H1 (cell line): ENCODE results near the gene PATJ. TPM values are rescaled to one million over a fixed set of nuclear protein-coding genes. Genes with fewer than 3 reads are reported as not detected.

Source experiments
- CTCF ChIA-PET: fragments of 300-600 bp; sonication (Branson Sonifier 250); formaldehyde crosslinking; loops from one replicate; lab custom pipeline; 2021; ENCODE audit not compliant: partially characterized antibody; lab: Charles Lee
- POLR2A ChIA-PET: fragments of 300-600 bp; sonication (Branson Sonifier 250); formaldehyde crosslinking; loops from one replicate; lab custom pipeline; 2021; ENCODE audit warnings: inconsistent platforms; ENCODE audit not compliant: partially characterized antibody; lab: Charles Lee
- DNase-seq, 2 experiments: peaks; one replicate each; pipeline versions ENCODE4 v3.0.0 to v3.0.0-alpha.2; 2010 to 2022; ENCODE audit warnings: low spot score in 2 of 2, low read depth in 1 of 2, mixed read lengths in 1 of 2
- FAIRE-seq: peaks from 2 replicates; lab custom pipeline; 2011; peaks lifted over from hg19 to GRCh38; lab: Jason Lieb, UNC
- H2AFZ ChIP-seq: 2 replicates; pipeline ENCODE4 v1.8.1; 2012; ENCODE audit warnings: low read length, inconsistent platforms
- H2AK5ac ChIP-seq: 2 replicates; pipeline ENCODE4 v1.6.1; 2013; ENCODE audit warnings: low read depth, low read length
- H2BK120ac ChIP-seq: replicated peaks from 2 replicates; pipeline ENCODE3; 2013; ENCODE audit warnings: low read depth, low read length, inconsistent platforms
- H2BK12ac ChIP-seq: 2 replicates; pipeline ENCODE4 v1.6.1; 2013; ENCODE audit warnings: low read depth, low read length
- H2BK15ac ChIP-seq: 2 replicates; pipeline ENCODE4 v1.6.1; 2013; ENCODE audit warnings: low read length
- H2BK20ac ChIP-seq: 2 replicates; pipeline ENCODE4 v1.6.1; 2013; ENCODE audit warnings: low read length
- H2BK5ac ChIP-seq: 2 replicates; pipeline ENCODE4 v1.6.1; 2013; ENCODE audit warnings: low read depth, low read length
- H3K14ac ChIP-seq: 2 replicates; pipeline ENCODE4 v1.6.1; 2013; ENCODE audit warnings: inconsistent platforms; ENCODE audit not compliant: insufficient read length
- H3K18ac ChIP-seq: 2 replicates; pipeline ENCODE4 v1.6.1; 2013; ENCODE audit warnings: low read length; ENCODE audit errors: extremely low read depth
- H3K23ac ChIP-seq: 2 replicates; pipeline ENCODE4 v1.6.1; 2013; ENCODE audit warnings: inconsistent platforms; ENCODE audit not compliant: insufficient read length
- H3K23me2 ChIP-seq: 2 replicates; pipeline ENCODE4 v1.6.1; 2013; ENCODE audit warnings: low read depth, low read length
- H3K27ac ChIP-seq: 2 replicates; pipeline ENCODE4 v1.6.1; 2011; ENCODE audit warnings: low read depth, low read length, inconsistent platforms
- H3K27me3 ChIP-seq, 4 experiments: replicated peaks in 1 of 4; 1 replicate in 1 of 4; 2 replicates in 3 of 4; pipeline versions ENCODE4 v1.6.1 to v1.8.1; 2011 to 2013; ENCODE audit warnings: low read length in 3 of 4, mild to moderate bottlenecking in 3 of 4, inconsistent platforms in 2 of 4, mixed read lengths in 2 of 4, moderate library complexity in 1 of 4; ENCODE audit not compliant: control insufficient read depth in 3 of 4, insufficient read depth in 3 of 4; ENCODE audit errors: extremely low read depth in 1 of 4
- H3K36me3 ChIP-seq, 4 experiments: 2 replicates each; pipeline versions ENCODE4 v1.6.1 to v1.8.1; 2011 to 2013; ENCODE audit warnings: mild to moderate bottlenecking in 4 of 4, low read length in 3 of 4, moderate library complexity in 2 of 4, control low read depth in 1 of 4, inconsistent platforms in 1 of 4; ENCODE audit not compliant: insufficient read depth in 4 of 4, control insufficient read depth in 2 of 4
- H3K4ac ChIP-seq: replicated peaks from 2 replicates; pipeline ENCODE3; 2013; ENCODE audit warnings: low read length, low read depth, mixed read lengths, inconsistent platforms; ENCODE audit not compliant: insufficient read length
- H3K4me1 ChIP-seq, 4 experiments: replicated peaks in 1 of 4; 1 replicate in 1 of 4; 2 replicates in 3 of 4; pipeline versions ENCODE4 v1.6.1 to v1.8.1; 2011 to 2013; ENCODE audit warnings: low read length in 3 of 4, inconsistent platforms in 2 of 4, mixed read lengths in 1 of 4; ENCODE audit not compliant: insufficient read depth in 4 of 4, control insufficient read depth in 3 of 4
- H3K4me2 ChIP-seq, 2 experiments: 2 replicates each; pipeline versions ENCODE4 v1.6.1 to v1.8.1; 2011 to 2013; ENCODE audit warnings: low read depth in 2 of 2, low read length in 2 of 2, control low read depth in 1 of 2, inconsistent platforms in 1 of 2, mild to moderate bottlenecking in 1 of 2; ENCODE audit not compliant: insufficient read depth in 1 of 2
- H3K4me3 ChIP-seq, 4 experiments: fragments of 200-600, 300-600 bp in 1 of 4; sonication (generic), shearing (Covaris generic), sonication (Bioruptor Twin) in 1 of 4; 2 replicates each; pipeline versions ENCODE4 v1.5.1 to v1.8.1; 2011 to 2016; ENCODE audit warnings: low read length in 4 of 4, low read depth in 3 of 4, control low read depth in 2 of 4, inconsistent platforms in 2 of 4, mild to moderate bottlenecking in 2 of 4, mixed read lengths in 1 of 4, moderate library complexity in 1 of 4; ENCODE audit not compliant: insufficient read depth in 2 of 4; ENCODE audit errors: extremely low read depth in 1 of 4
- H3K56ac ChIP-seq: replicated peaks from 2 replicates; pipeline ENCODE3; 2013; ENCODE audit warnings: low read depth, mild to moderate bottlenecking, mixed read lengths, low read length, inconsistent platforms; ENCODE audit not compliant: insufficient read length
- H3K79me1 ChIP-seq: 2 replicates; pipeline ENCODE4 v1.6.1; 2013; ENCODE audit warnings: low read depth, low read length, control low read depth
- H3K79me2 ChIP-seq, 2 experiments: 2 replicates each; pipeline versions ENCODE4 v1.6.1 to v1.8.1; 2012 to 2013; ENCODE audit warnings: low read length in 2 of 2, mild to moderate bottlenecking in 2 of 2, inconsistent platforms in 1 of 2; ENCODE audit not compliant: insufficient read depth in 2 of 2, control insufficient read depth in 1 of 2
- H3K9ac ChIP-seq, 4 experiments: replicated peaks in 1 of 4; 1 replicate in 1 of 4; 2 replicates in 3 of 4; pipeline versions ENCODE4 v1.6.1 to v1.8.1; 2011 to 2013; ENCODE audit warnings: low read depth in 3 of 4, low read length in 3 of 4, control low read depth in 2 of 4, mild to moderate bottlenecking in 2 of 4, moderate library complexity in 2 of 4, inconsistent platforms in 1 of 4; ENCODE audit errors: extremely low read depth in 1 of 4
- H3K9me3 ChIP-seq, 2 experiments: 2 replicates each; pipeline versions ENCODE4 v1.6.1 to v1.8.1; 2012 to 2013; ENCODE audit warnings: mild to moderate bottlenecking in 2 of 2, moderate library complexity in 2 of 2, control low read depth in 1 of 2, inconsistent platforms in 1 of 2, low read depth in 1 of 2, low read length in 1 of 2, mixed read lengths in 1 of 2; ENCODE audit not compliant: insufficient read depth in 2 of 2
- H4K20me1 ChIP-seq, 2 experiments: replicated peaks in 1 of 2; 2 replicates each; pipeline versions ENCODE3 to v1.8.1; 2011 to 2013; ENCODE audit warnings: inconsistent platforms in 2 of 2, low read length in 2 of 2, mild to moderate bottlenecking in 1 of 2; ENCODE audit not compliant: insufficient read depth in 2 of 2, control insufficient read depth in 1 of 2
- H4K5ac ChIP-seq: 2 replicates; pipeline ENCODE4 v1.6.1; 2013; ENCODE audit warnings: low read length, low read depth, mixed read lengths, inconsistent platforms; ENCODE audit not compliant: insufficient read length
- H4K8ac ChIP-seq: 2 replicates; pipeline ENCODE4 v1.8.0; 2013; ENCODE audit warnings: mild to moderate bottlenecking, moderate library complexity, low read length, inconsistent platforms; ENCODE audit not compliant: insufficient read depth; ENCODE audit errors: extremely low read depth
- H4K91ac ChIP-seq: replicated peaks from 2 replicates; pipeline ENCODE3; 2013; ENCODE audit warnings: low read length, mixed read lengths, inconsistent platforms; ENCODE audit not compliant: insufficient read length
- SIN3A ChIP-seq, 2 experiments: IDR thresholded peaks in 1 of 2; conservative IDR thresholded peaks in 1 of 2; 2 replicates each; pipeline ENCODE4 v1.6.1; 2011 to 2012; ENCODE audit warnings: low read length in 2 of 2, improper control_type of control experiment in 1 of 2, low read depth in 1 of 2, mild to moderate bottlenecking in 1 of 2
- YY1 ChIP-seq: IDR thresholded peaks from 2 replicates; pipeline ENCODE4 v1.6.1; 2011; ENCODE audit warnings: low read depth, mild to moderate bottlenecking, low read length
- WGBS, 2 experiments: shearing (Covaris generic) in 1 of 2; methylation state at CpG; one replicate each; pipeline versions ENCODE4 v1.1.6 to v1.1.7; 2013 to 2015; ENCODE audit warnings: low lambda C conversion rate in 2 of 2, mixed read lengths in 2 of 2, inconsistent platforms in 1 of 2, low coverage in 1 of 2, missing lambda C conversion rate in 1 of 2; ENCODE audit not compliant: insufficient replicate concordance in 2 of 2, insufficient coverage in 1 of 2, insufficient read length in 1 of 2; ENCODE audit errors: extremely low coverage in 1 of 2, missing lambda C conversion rate in 1 of 2; 5-methylcytosine and 5-hydroxymethylcytosine counted together
- polyA plus RNA-seq, 7 experiments: library from polyadenylated mRNA; depleted of rRNA in 3 of 7; stranded (reverse) in 5 of 7; unstranded in 2 of 7; fragments of >200 nt in 5 of 7; fragments of 200-250 nt in 2 of 7; gene quantifications; 1 replicate in 5 of 7; 2 replicates in 1 of 7; 4 replicates in 1 of 7; pipeline versions ENCODE4 v1.2.1 to v1.2.3, GENCODE V29; 2011 to 2013; ENCODE audit warnings: missing spikeins in 2 of 7, mixed read lengths in 2 of 7
- total RNA-seq: library from RNA; stranded (reverse); fragmentation: NEBNext Ultra II Directional; extraction: Animal tissue kit (Norgen Biotek cat#: 25700); gene quantifications from 2 replicates; pipeline ENCODE4 v1.2.1, GENCODE V29; 2021

The PATJ gene
- total and polyA plus RNA-seq, 2 of the 8 experiments (the other 6 are each of a cell fraction or from before 2014, with no cell fraction given) = 8.2 to 55.6 TPM

DNA sequence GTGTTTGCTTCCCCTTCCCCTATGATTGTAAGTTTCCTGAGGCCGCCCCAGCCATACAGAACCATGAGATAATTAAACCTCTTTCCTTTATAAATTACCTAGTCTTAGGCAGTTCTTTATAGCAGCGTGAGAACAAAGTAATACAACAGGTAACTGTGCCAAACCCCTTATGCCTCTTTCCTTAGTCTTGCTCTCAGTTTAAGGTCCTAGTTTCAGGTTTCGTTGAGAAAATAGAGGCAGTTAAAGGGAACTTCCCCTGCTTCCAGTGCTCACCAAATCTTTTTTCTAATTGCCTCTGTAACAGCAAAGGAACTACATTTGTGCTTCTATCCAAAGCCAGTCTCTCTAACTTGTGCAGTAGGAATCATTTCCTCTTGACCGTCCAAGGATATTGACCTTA lies 164.8 kb downstream of the PATJ start:
- Histone ChIP-seq H2AK5ac (no peak overlapping the region), H2BK20ac (no peak overlapping the region), H4K8ac (no peak overlapping the region), H3K79me1 (no peaks in the 10 kb centered on the region; the same call in 1 of the 2 replicates), H3K4me2 (no peak overlapping the region), H3K4me1 (peaks cover 0 to 8% (median 6%) of the 10 kb centered on the region in 4 experiments; a peak in 3 of 7 replicates), H3K9me3 (no peaks in the 10 kb centered on the region), H3K36me3 (peaks cover 2 to 6% (median 4%) of the 10 kb centered on the region in 4 experiments; a peak in 4 of 8 replicates), H2BK120ac (no peak overlapping the region), H3K27ac (no peak overlapping the region), H2BK5ac (no peak overlapping the region), H3K23me2 (no peaks in the 10 kb centered on the region), H3K27me3 (no peaks in the 10 kb centered on the region), H3K14ac (no peak overlapping the region), H3K4me3 (no peak overlapping the region), H3K9ac (no peak overlapping the region), H3K79me2 (no peaks in the 10 kb centered on the region), H3K56ac (no peak overlapping the region), H4K91ac (no peak overlapping the region), H3K4ac (no peak overlapping the region), H4K5ac (no peak overlapping the region), H2BK15ac (no peak overlapping the region), H4K20me1 (no peaks in the 10 kb centered on the region), H2AFZ (no peak overlapping the region), H2BK12ac (no peak overlapping the region), H3K23ac (no peak overlapping the region), H3K18ac (no peak overlapping the region)
- ChIA-PET POLR2A (no interaction called here), CTCF (interaction anchor here (1.1 kb wide), 1 partner anchor 214 kb away, joined by 3 read pairs; no protein-coding TSS in a partner anchor)
- DNase-seq (no peak), FAIRE-seq (no peak)
- WGBS, 2 experiments = 79% methylated on average over 4 of the region's 4 CpGs; no CpG with 5 or more reads in 1 of the 2 experiments
- TF ChIP-seq YY1 (no peak), SIN3A (conservative IDR thresholded peaks at IDR 0.05 in 1 of 2, IDR thresholded peaks at IDR 0.05 in 1 of 2; ENCODE audit: low read depth in 1 of 2, low read length in 2 of 2) (no peak)
